Measurements from ENCODE around the gene TBC1D10A. TPM values are rescaled to one million over a fixed set of nuclear protein-coding genes. Genes with fewer than 3 reads are reported as not detected.

Gene TBC1D10A
- total RNA-seq, 1 experiment from 2014 or later: 12.2 TPM

DNA sequence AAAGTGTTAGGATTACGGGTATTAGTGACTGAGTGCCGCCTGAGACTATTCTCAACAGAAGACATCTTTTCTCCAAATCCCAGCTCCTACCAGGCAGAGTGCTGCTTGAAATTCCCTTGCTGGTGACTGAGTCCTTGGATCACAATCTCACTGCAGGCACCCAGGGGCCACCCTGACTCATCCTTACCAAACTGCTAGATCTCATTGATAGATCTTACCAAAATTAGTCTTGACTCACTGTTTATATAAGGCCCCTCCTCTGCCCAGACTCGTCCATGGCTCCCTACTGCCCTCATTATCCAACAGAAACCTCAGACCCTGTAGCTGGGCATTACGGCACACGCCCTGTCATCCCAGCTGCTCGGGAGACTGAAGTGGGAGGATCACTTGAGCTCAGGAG, 14.7 kb downstream of the TBC1D10A start:
- Mint-ChIP-seq H3K36me3 (ENCODE audit: insufficient read depth, unreplicated experiment) (no peaks in the 10 kb centered on the region), H3K4me1 (ENCODE audit: low read depth, unreplicated experiment) (peaks cover 28% of the 10 kb centered on the region), H3K27me3 (ENCODE audit: insufficient read depth, unreplicated experiment) (no peaks in the 10 kb centered on the region), H3K4me3 (ENCODE audit: unreplicated experiment) (no peak overlapping the region), H3K27ac (ENCODE audit: unreplicated experiment) (no peak overlapping the region), H3K9me3 (ENCODE audit: unreplicated experiment) (no peaks in the 10 kb centered on the region)
- Histone ChIP-seq H3K4me1 (0 out of 2 replicates have a peak, but pooled peaks cover 4% of the 10 kb centered on the region), H3K9me3 (no peaks in the 10 kb centered on the region), H3K4me3 (ENCODE audit: low read depth, low read length) (no peak overlapping the region), H3K36me3 (ENCODE audit: control insufficient read depth, insufficient read depth, low read length) (no peaks in the 10 kb centered on the region), H3K27me3 (replicated peaks; ENCODE audit: control insufficient read depth, insufficient read depth, low read length) (no peaks in the 10 kb centered on the region)
- no peak for DNase-seq
- POLR2A ChIA-PET: no interaction called here
- TF ChIP-seq CTCF (IDR thresholded peaks at IDR 0.05; ENCODE audit: insufficient read depth in 1 of 2, low read depth in 1 of 2, low read length in 1 of 2, severe bottlenecking in 1 of 2, unreplicated experiment in 1 of 2): no peak
- CTCF ChIA-PET: no interaction called here
- intact Hi-C loops (cut with micrococcal nuclease; ENCODE audit: unreplicated experiment): no loop called here
- BruUV-seq (replicated peaks): no TSS peak

DNA sequence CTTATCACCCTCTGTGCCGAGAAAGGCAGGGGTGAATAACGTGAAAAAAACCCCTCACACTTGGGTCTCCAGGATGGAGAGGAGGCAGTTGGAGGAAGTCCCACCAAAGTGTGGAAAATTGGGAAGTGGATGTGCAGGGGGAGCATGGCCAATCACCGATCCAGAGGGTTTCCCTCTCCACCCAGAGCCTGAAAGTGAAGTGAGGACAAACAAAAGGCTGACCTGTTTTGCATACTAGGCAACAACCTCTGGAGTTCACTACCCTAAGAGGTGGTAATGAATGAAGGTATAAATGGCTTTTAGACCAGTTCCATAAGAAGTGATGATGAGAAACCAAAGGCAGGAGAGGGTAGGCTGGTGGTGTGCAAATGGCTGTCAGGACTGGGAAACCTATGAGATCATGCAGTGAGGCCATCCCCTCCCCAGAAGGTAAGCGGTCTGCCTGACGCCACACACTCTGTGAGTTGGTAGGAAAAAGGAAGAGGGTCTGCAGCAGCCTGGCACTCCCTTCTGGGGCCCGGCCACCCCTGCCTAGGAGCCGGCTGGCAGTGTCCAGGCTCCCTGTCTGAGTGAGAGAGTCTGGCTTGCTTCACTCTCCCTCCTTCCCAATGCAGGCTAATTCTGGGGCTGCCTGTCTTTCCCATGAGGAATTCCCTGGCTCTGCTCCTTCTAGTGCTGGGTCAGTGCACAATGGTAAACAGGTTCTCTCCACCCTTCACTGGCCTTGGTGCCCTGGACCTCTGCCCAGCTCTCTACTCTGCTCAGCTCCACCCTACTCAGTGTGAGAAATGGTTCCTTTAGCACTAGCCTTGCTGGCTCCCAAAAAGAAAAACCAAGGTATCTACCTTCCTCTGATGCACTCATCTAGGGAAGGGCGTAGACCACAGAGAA, 15.6 kb downstream of the TBC1D10A start:
- Histone ChIP-seq H3K9me3 (no peaks in the 10 kb centered on the region), H3K36me3 (ENCODE audit: control insufficient read depth, insufficient read depth, low read length) (no peaks in the 10 kb centered on the region), H3K4me1 (0 out of 2 replicates have a peak, but pooled peaks cover 4% of the 10 kb centered on the region), H3K4me3 (ENCODE audit: low read depth, low read length) (no peak overlapping the region), H3K27me3 (replicated peaks; ENCODE audit: control insufficient read depth, insufficient read depth, low read length) (no peaks in the 10 kb centered on the region)
- H3K4me1 Mint-ChIP-seq (ENCODE audit: low read depth, unreplicated experiment): peaks cover 28% of the 10 kb centered on the region
- intact Hi-C loops (cut with micrococcal nuclease; ENCODE audit: unreplicated experiment): no loop called here
- no peaks in the 10 kb centered on the region for H3K9me3 Mint-ChIP-seq (ENCODE audit: unreplicated experiment)
- no peak for TF ChIP-seq CTCF (IDR thresholded peaks at IDR 0.05; ENCODE audit: insufficient read depth in 1 of 2, low read depth in 1 of 2, low read length in 1 of 2, severe bottlenecking in 1 of 2, unreplicated experiment in 1 of 2)
- H3K27me3 Mint-ChIP-seq (ENCODE audit: insufficient read depth, unreplicated experiment): no peaks in the 10 kb centered on the region
- H3K27ac Mint-ChIP-seq (ENCODE audit: unreplicated experiment): no peak overlapping the region
- no peaks in the 10 kb centered on the region for H3K36me3 Mint-ChIP-seq (ENCODE audit: insufficient read depth, unreplicated experiment)
- DNase-seq: no peak
- ChIA-PET CTCF (no interaction called here), POLR2A (no interaction called here)
- H3K4me3 Mint-ChIP-seq (ENCODE audit: unreplicated experiment): no peak overlapping the region
- BruUV-seq (replicated peaks): no TSS peak

DNA sequence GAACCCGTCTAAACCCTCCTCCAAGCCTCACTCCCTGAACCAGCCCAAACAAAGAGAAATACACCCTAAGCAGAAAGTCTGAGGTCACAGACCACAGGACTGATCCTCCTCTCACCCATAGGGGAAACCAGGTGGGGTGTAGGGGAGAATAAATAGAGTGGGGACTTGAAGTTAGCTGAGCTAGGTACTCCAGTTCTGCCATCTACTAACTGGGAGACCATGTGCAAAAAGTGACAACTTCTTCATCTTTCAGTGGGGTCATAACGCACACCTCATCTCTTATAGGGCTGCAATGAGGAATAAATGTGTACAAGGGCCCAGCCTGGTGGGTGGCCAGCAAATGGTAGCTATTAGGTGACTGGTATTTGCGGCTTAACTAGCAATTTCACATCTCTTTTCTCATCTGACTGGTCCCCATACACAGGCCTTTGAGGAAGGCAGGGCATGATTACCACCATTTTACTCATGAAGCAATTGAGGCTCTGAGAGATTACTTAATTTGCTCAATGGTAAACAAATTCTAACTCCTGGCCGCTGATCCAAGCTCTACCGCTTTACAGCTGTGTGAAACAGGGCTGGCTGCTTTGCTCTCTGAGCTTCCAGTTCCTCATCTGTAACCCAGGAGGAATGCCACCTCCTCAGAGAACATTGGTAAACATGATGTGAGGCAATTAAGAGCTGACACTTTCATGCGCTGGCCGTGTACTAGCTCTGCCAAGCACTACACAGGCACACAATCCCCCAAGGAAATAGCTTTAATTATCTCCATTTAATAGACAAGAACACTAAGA, 16.6 kb downstream of the TBC1D10A start:
- no peaks in the 10 kb centered on the region for H3K36me3 ChIP-seq (ENCODE audit: control insufficient read depth, insufficient read depth, low read length)
- intact Hi-C loops (cut with micrococcal nuclease; ENCODE audit: unreplicated experiment): no loop called here
- POLR2A ChIA-PET: no interaction called here
- DNase-seq: no peak
- Mint-ChIP-seq H3K4me3 (ENCODE audit: unreplicated experiment) (no peak overlapping the region), H3K9me3 (ENCODE audit: unreplicated experiment) (no peaks in the 10 kb centered on the region), H3K27me3 (ENCODE audit: insufficient read depth, unreplicated experiment) (no peaks in the 10 kb centered on the region), H3K27ac (ENCODE audit: unreplicated experiment) (no peak overlapping the region), H3K4me1 (ENCODE audit: low read depth, unreplicated experiment) (peaks cover 33% of the 10 kb centered on the region), H3K36me3 (ENCODE audit: insufficient read depth, unreplicated experiment) (peaks cover 1% of the 10 kb centered on the region)
- peaks cover 4% of the 10 kb centered on the region; the same call in 1 of the 2 replicates for H3K4me1 ChIP-seq
- CTCF ChIA-PET: interaction anchor here (0.9 kb wide), 1 partner anchor 12 kb away, joined by 3 read pairs; no protein-coding TSS in a partner anchor
- no peak overlapping the region for H3K4me3 ChIP-seq (ENCODE audit: low read depth, low read length)
- BruUV-seq (replicated peaks): no TSS peak
- H3K9me3 ChIP-seq: no peaks in the 10 kb centered on the region
- TF ChIP-seq CTCF (IDR thresholded peaks at IDR 0.05; ENCODE audit: insufficient read depth in 1 of 2, low read depth in 1 of 2, low read length in 1 of 2, severe bottlenecking in 1 of 2, unreplicated experiment in 1 of 2): no peak
- H3K27me3 ChIP-seq (replicated peaks; ENCODE audit: control insufficient read depth, insufficient read depth, low read length): no peaks in the 10 kb centered on the region

All from Caco-2 (cell line).